ENCODE results near the gene NDUFB2. TPM values are rescaled to one million over a fixed set of nuclear protein-coding genes. Genes with fewer than 3 reads are reported as not detected.

The NDUFB2 gene
- total RNA-seq, 2 donors from 2014 or later: 92.5 to 109 TPM

DNA sequence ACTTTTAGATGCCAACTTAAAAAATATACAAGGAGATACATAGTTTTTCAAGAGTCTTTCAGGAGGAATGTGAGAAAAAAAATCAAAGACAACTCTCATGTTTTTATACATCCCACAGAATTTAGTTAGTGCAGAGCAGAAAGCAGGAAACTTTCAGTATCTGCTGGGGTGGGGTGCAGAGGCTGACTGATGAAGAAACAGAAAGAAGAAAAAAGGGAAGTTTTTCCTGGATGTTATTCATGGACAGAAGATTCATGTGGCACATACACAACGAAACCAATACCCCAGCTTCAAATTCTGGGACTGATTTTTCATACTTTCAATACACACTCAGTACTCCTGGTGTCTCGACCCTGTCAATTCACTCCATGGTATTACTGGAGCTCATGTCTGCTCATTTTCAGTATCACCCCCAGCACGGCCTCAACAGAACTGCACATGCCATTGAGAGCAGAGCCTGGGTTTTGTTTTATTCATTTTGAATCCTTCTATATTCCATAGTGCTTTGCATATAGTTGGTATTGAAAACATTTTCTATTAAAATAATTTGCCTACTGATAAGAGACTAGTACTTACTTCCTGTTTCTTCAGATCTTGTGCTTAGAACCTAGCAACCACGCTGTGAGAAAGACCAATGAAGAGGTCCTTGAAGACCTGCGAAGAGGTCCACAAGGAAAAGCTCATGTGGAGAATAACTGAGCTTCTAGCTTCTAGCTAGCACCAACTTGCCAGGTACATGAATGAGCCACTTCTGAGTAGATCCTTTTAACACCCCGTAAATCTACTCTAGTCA, 49.0 kb downstream of the NDUFB2 start:
- Mint-ChIP-seq H3K4me3 (no peak overlapping the region), H3K27ac (no peak overlapping the region), H3K36me3 (ENCODE audit: low read depth) (peaks cover 2% of the 10 kb centered on the region), H3K27me3 (no peaks in the 10 kb centered on the region), H3K4me1 (peaks cover 6% of the 10 kb centered on the region)
- ATAC-seq: no peak
- H3K9me3 ChIP-seq (ENCODE audit: control insufficient read depth, low read length, poor library complexity, severe bottlenecking): no peaks in the 10 kb centered on the region
- DNase-seq: no peak

DNA sequence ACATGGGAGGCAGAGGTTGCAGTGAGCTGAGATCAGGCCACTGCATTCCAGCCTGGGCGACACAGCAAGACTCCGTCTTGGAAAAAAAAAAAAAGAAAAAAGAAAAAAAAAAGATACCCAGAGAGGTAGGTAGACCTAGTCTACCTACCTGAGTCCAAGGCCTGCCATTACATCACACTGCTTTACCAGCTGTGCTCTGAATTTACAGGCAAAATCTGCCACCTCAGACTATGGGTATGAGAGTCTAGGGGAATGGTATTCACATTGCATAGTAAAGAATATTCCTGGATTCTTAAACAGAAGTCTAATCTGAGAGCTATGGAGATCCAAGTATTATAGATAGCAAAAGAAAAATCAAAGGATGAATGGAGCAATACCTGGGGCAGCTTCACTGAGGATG, 50.2 kb downstream of the NDUFB2 start:
- H3K9me3 ChIP-seq (ENCODE audit: control insufficient read depth, low read length, poor library complexity, severe bottlenecking): no peaks in the 10 kb centered on the region
- peaks cover 4% of the 10 kb centered on the region for H3K4me1 Mint-ChIP-seq
- no peak for DNase-seq
- ATAC-seq: no peak
- peaks cover 2% of the 10 kb centered on the region for H3K36me3 Mint-ChIP-seq (ENCODE audit: low read depth)
- H3K27ac Mint-ChIP-seq: peak overlapping the region; percentile 11
- no peaks in the 10 kb centered on the region for H3K27me3 Mint-ChIP-seq
- H3K4me3 Mint-ChIP-seq: no peak overlapping the region

GRCh38 chr7:140752533-140752932, 56.0 kb downstream of the NDUFB2 start:
- no peak for ATAC-seq
- Mint-ChIP-seq H3K4me1 (peaks cover 2% of the 10 kb centered on the region), H3K4me3 (no peak overlapping the region), H3K36me3 (ENCODE audit: low read depth) (peaks cover 4% of the 10 kb centered on the region), H3K27me3 (no peaks in the 10 kb centered on the region), H3K27ac (no peak overlapping the region)
- H3K9me3 ChIP-seq (ENCODE audit: control insufficient read depth, low read length, poor library complexity, severe bottlenecking): no peaks in the 10 kb centered on the region
- no peak for DNase-seq

DNA sequence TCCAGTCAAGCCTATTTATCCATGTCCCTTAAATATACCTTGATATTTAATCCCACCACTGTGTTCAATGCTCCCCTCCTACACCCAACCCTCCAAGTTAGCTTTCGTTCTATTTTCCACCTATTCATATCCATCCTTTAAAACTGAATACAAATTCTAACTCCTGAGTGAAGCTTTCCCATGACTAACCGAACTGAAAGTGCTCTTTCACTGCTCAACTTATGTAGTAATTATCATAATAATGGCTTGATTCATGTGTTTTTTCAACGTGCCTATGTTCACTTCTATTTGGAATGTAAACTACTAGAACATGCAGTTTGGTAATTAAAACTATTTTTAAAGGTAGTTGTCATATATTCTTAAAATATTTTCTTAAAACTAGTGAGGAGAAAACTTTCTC, 58.0 kb downstream of the NDUFB2 start:
- no peaks in the 10 kb centered on the region for H3K27me3 Mint-ChIP-seq
- no peak overlapping the region for H3K4me3 Mint-ChIP-seq
- H3K36me3 Mint-ChIP-seq (ENCODE audit: low read depth): peaks cover 4% of the 10 kb centered on the region
- no peak for DNase-seq
- ATAC-seq: no peak
- peaks cover 2% of the 10 kb centered on the region for H3K4me1 Mint-ChIP-seq
- H3K27ac Mint-ChIP-seq: no peak overlapping the region
- H3K9me3 ChIP-seq (ENCODE audit: control insufficient read depth, low read length, poor library complexity, severe bottlenecking): no peaks in the 10 kb centered on the region

Other genes with a start within 250 kb of the NDUFB2 start
- 100 to 1,000 TPM; 106 to 128 TPM for gene MKRN1, start 217.2 kb upstream of the NDUFB2 start, total RNA-seq
- gene DENND2A, start 55.9 kb upstream of the NDUFB2 start, total RNA-seq: not detected
- 10 to 100 TPM; 12.7 to 17.9 TPM for gene ADCK2, start 23.8 kb upstream of the NDUFB2 start, total RNA-seq
- 10 to 100 TPM; 56.1 to 59.6 TPM for gene BRAF, start 228.2 kb downstream of the NDUFB2 start, total RNA-seq